Liver (tissue), 9 donors: ENCODE results near the gene PGK2. TPM values are rescaled to one million over a fixed set of nuclear protein-coding genes. Genes with fewer than 3 reads are reported as not detected.

Experiments
- DNase-seq: peaks from one replicate; pipeline ENCODE4 v3.0.0-alpha.2; 2017; ENCODE audit warnings: low spot score
- H3K27ac ChIP-seq, 2 donors: one replicate each; pipeline ENCODE4 v1.7.0; 2013; ENCODE audit warnings: inconsistent platforms in 2 of 2, low read length in 2 of 2, control low read depth in 1 of 2, low read depth in 1 of 2, mild to moderate bottlenecking in 1 of 2
- H3K27me3 ChIP-seq, 4 donors: one replicate each; pipeline versions ENCODE4 v1.6.1 to v1.7.0; 2013; ENCODE audit warnings: low read length in 3 of 4, inconsistent platforms in 1 of 4, mild to moderate bottlenecking in 1 of 4, moderate library complexity in 1 of 4; ENCODE audit not compliant: control insufficient read depth in 4 of 4, insufficient read depth in 4 of 4
- H3K36me3 ChIP-seq, 4 donors: one replicate each; pipeline versions ENCODE4 v1.6.1 to v1.7.0; 2013; ENCODE audit warnings: low read length in 3 of 4, mild to moderate bottlenecking in 3 of 4, low read depth in 1 of 4, moderate library complexity in 1 of 4; ENCODE audit not compliant: control insufficient read depth in 4 of 4, insufficient read depth in 3 of 4
- H3K4me1 ChIP-seq, 4 donors: one replicate each; pipeline versions ENCODE4 v1.6.1 to v1.7.0; 2013; ENCODE audit warnings: low read length in 3 of 4, mild to moderate bottlenecking in 3 of 4, moderate library complexity in 1 of 4; ENCODE audit not compliant: control insufficient read depth in 4 of 4, insufficient read depth in 4 of 4
- H3K4me3 ChIP-seq, 3 donors: one replicate each; pipeline versions ENCODE4 v1.6.1 to v1.7.0; 2013; ENCODE audit warnings: low read length in 3 of 3, control low read depth in 1 of 3, low read depth in 1 of 3, mild to moderate bottlenecking in 1 of 3
- H3K9ac ChIP-seq, 2 donors: one replicate each; pipeline ENCODE4 v1.7.0; 2013; ENCODE audit warnings: low read length in 2 of 2, mild to moderate bottlenecking in 2 of 2, moderate library complexity in 2 of 2, control low read depth in 1 of 2, low read depth in 1 of 2
- H3K9me3 ChIP-seq, 4 donors: one replicate each; pipeline versions ENCODE4 v1.6.1 to v1.7.0; 2013; ENCODE audit warnings: low read length in 3 of 4; ENCODE audit not compliant: control insufficient read depth in 4 of 4
- ATF3 ChIP-seq: IDR thresholded peaks from 2 replicates; pipeline ENCODE4 v1.6.1; 2016; ENCODE audit warnings: antibody characterized with exemption
- CTCF ChIP-seq: fragments of 150-350 bp; IDR thresholded peaks from 2 replicates; pipeline ENCODE4 v1.5.1; 2017; ENCODE audit warnings: improper control_type of control experiment, low read depth, low read length; ENCODE audit not compliant: missing input control
- FOXA2 ChIP-seq: IDR thresholded peaks from 2 replicates; pipeline ENCODE4 v1.6.1; 2016; ENCODE audit warnings: antibody characterized with exemption
- GABPA ChIP-seq, 2 donors: IDR thresholded peaks in 1 of 2; conservative IDR thresholded peaks in 1 of 2; 2 replicates each; pipeline ENCODE4 v1.6.1; 2016; ENCODE audit warnings: antibody characterized with exemption in 2 of 2, mild to moderate bottlenecking in 1 of 2, moderate library complexity in 1 of 2
- HNF4A ChIP-seq, 2 donors: conservative IDR thresholded peaks; 2 replicates each; pipeline ENCODE4 v1.6.1; 2016; ENCODE audit warnings: antibody characterized with exemption in 2 of 2, mild to moderate bottlenecking in 2 of 2
- HNF4G ChIP-seq: IDR thresholded peaks from 2 replicates; pipeline ENCODE4 v1.6.1; 2016; ENCODE audit warnings: antibody characterized with exemption
- JUND ChIP-seq, 2 donors: IDR thresholded peaks; 2 replicates each; pipeline ENCODE4 v1.6.1; 2016; ENCODE audit warnings: antibody characterized with exemption in 2 of 2
- NR2F2 ChIP-seq: IDR thresholded peaks from 2 replicates; pipeline ENCODE4 v1.6.1; 2016; ENCODE audit warnings: antibody characterized with exemption
- REST ChIP-seq: IDR thresholded peaks from 2 replicates; pipeline ENCODE4 v1.6.1; 2016; ENCODE audit warnings: antibody characterized with exemption, mild to moderate bottlenecking
- RXRA ChIP-seq, 2 donors: IDR thresholded peaks; 2 replicates each; pipeline ENCODE4 v1.6.1; 2017 to 2018; ENCODE audit warnings: antibody characterized with exemption in 2 of 2, mild to moderate bottlenecking in 1 of 2
- SP1 ChIP-seq: IDR thresholded peaks from 2 replicates; pipeline ENCODE4 v1.6.1; 2018; ENCODE audit warnings: antibody characterized with exemption, mild to moderate bottlenecking
- TAF1 ChIP-seq: conservative IDR thresholded peaks from 2 replicates; pipeline ENCODE4 v1.6.1; 2016; ENCODE audit warnings: antibody characterized with exemption, mild to moderate bottlenecking
- YY1 ChIP-seq: IDR thresholded peaks from 2 replicates; pipeline ENCODE4 v1.6.1; 2016; ENCODE audit warnings: antibody characterized with exemption, mild to moderate bottlenecking
- ZBTB33 ChIP-seq: IDR thresholded peaks from 2 replicates; pipeline ENCODE4 v1.6.1; 2016; ENCODE audit warnings: antibody characterized with exemption
- WGBS: extraction: QIAGEN DNeasy Blood & Tissue Kit; methylation state at CpG from one replicate; pipeline ENCODE4 v1.1.7; 2013; 5-methylcytosine and 5-hydroxymethylcytosine counted together
- polyA plus RNA-seq, 2 donors: library from polyadenylated mRNA; stranded (reverse) in 1 of 2; unstranded in 1 of 2; fragments of 200-250 nt in 1 of 2; fragments of >200 nt in 1 of 2; fragmentation: Nextera tagmentation in 1 of 2; extraction: Ambion mirVana in 1 of 2; gene quantifications; one replicate each; pipeline versions ENCODE4 v1.2.1 to v1.2.3, GENCODE V29; 2013 to 2015
- total RNA-seq, 2 donors: library from RNA; depleted of rRNA; stranded (reverse); fragments of >200 nt; gene quantifications; one replicate each; pipeline ENCODE4 v1.2.3, GENCODE V29; 2014
- donor health status: healthy.
- donor health status: healthy.
- donor health status: healthy.
- donor health status: healthy.
- donor health status: healthy.

The PGK2 gene
- total and polyA plus RNA-seq, 4 donors, result not detected

- H3K36me3 ChIP-seq, result no peaks in the 10 kb centered on the region
- WGBS, result 81% methylated on average over 2 of the region's 2 CpGs
- no peaks in the 10 kb centered on the region for H3K9me3 ChIP-seq
- no peak overlapping the region for H3K9ac ChIP-seq
- no peak for DNase-seq
- H3K4me1 ChIP-seq, result no peaks in the 10 kb centered on the region
- H3K27me3 ChIP-seq, result no peaks in the 10 kb centered on the region
- no peak overlapping the region for H3K27ac ChIP-seq
- no peak overlapping the region for H3K4me3 ChIP-seq
- TF ChIP-seq ZBTB33 (no peak), HNF4A (conservative IDR thresholded peaks at IDR 0.05) (no peak), YY1 (no peak), REST (no peak), CTCF (no peak), ATF3 (no peak), TAF1 (no peak), NR2F2 (no peak), JUND (IDR thresholded peaks at IDR 0.05) (no peak), HNF4G (no peak), FOXA2 (no peak), GABPA (IDR thresholded peaks at IDR 0.05 in 1 of 2, conservative IDR thresholded peaks at IDR 0.05 in 1 of 2) (no peak)
These were observed 3.3 kb upstream of the PGK2 start for GRCh38 chr6:49790341-49790740.

- H3K27me3 ChIP-seq, result no peaks in the 10 kb centered on the region
- no peak overlapping the region for H3K27ac ChIP-seq
- no peak for TF ChIP-seq SP1
- TF ChIP-seq FOXA2, result no peak
- no peak for TF ChIP-seq RXRA (IDR thresholded peaks at IDR 0.05)
- TF ChIP-seq YY1, result no peak
- peaks cover 0 to 2% (median 0%) of the 10 kb centered on the region in 4 donors for H3K4me1 ChIP-seq
- H3K9ac ChIP-seq, result no peak overlapping the region
- H3K36me3 ChIP-seq, result no peaks in the 10 kb centered on the region
- no peaks in the 10 kb centered on the region for H3K9me3 ChIP-seq
- DNase-seq, result no peak
- no peak overlapping the region for H3K4me3 ChIP-seq
These were observed 2.8 kb downstream of the PGK2 start for GRCh38 chr6:49784272-49784671.
